CD4-positive, alpha-beta T cell treated with Interleukin-10 for 1 hour (primary cell): ENCODE results near the gene GJA9.

Experiments
- DNase-seq: peaks from one replicate; pipeline ENCODE4 v3.0.0-alpha.2; 2020

The GJA9 gene

GRCh38 chr1:38829368-38829767, 52.0 kb downstream of the GJA9 start:
- no peak for DNase-seq

DNA sequence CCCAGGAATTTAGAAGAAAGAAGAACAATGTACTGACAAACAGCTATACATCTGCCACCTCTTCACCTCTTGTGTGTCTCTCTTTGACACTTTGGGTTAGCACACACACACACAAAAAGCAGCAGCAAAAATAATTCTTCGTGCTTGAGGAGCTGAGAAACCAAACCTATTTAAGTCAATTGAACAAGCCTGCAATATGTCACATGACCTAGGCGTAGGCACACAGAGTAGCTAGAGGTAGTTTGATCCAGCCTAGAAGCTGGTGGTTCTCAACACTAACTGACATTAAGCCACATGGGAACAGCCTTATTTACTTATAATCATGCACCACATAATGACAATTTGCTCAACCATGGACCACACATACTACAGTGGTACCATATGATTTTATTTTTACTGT, 54.1 kb downstream of the GJA9 start:
- no peak for DNase-seq

- no peak for DNase-seq
Measured at GRCh38 chr1:38826886-38827285, 54.5 kb downstream of the GJA9 start.

DNA sequence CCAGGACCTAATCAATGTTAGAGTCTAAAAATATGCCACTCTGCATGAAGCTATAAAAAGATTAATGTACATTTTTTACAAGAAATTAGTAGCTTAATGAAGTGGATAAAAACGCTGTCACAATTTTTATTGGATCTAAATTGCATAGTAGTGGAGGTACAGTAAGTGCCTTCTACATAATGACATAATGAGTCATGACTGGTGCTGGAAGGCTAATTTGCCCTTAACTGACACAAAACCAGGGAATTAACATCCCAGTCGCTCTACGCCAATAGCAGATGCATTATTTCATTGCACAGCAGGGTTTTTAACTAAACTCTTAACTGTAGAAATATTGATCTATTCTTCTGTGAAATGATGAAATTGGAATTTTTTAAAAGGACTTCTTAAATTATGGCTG, 55.1 kb downstream of the GJA9 start:
- no peak for DNase-seq
